HepG2 (cell line): ENCODE data around the gene NBR1. TPM values are rescaled to one million over a fixed set of nuclear protein-coding genes. Genes with fewer than 3 reads are reported as not detected.
A peak's percentile ranks its signal among the peaks of the same experiment; 100 is the strongest.

ENCODE experiments used
- ARNT2 ChIP-seq: sonication (generic); formaldehyde crosslinking; IDR thresholded peaks from 2 replicates; pipeline ENCODE4 v1.8.0; 2022; ENCODE audit warnings: mild to moderate bottlenecking, low read depth, missing genetic modification reagents, moderate library complexity
- CERS6 ChIP-seq: sonication (generic); formaldehyde crosslinking; IDR thresholded peaks from 2 replicates; pipeline ENCODE4 v1.5.0; 2020; ENCODE audit warnings: missing genetic modification reagents
- DR1 ChIP-seq: sonication (generic); formaldehyde crosslinking; IDR thresholded peaks from 2 replicates; pipeline ENCODE4 v1.8.0; 2021; ENCODE audit warnings: mild to moderate bottlenecking, missing genetic modification reagents, inconsistent platforms
- EHMT2 ChIP-seq: fragments of 200-600 bp; sonication (generic); IDR thresholded peaks from 2 replicates; pipeline ENCODE4 v1.7.0; 2017; ENCODE audit warnings: antibody characterized with exemption, low read depth, low read length, borderline replicate concordance
- HDAC1 ChIP-seq: sonication (generic); formaldehyde crosslinking; IDR thresholded peaks from 2 replicates; pipeline ENCODE4 v1.5.1; 2020; ENCODE audit warnings: mild to moderate bottlenecking, missing genetic modification reagents
- KAT8 ChIP-seq: IDR thresholded peaks from 2 replicates; pipeline ENCODE4 v1.6.1; 2016; ENCODE audit warnings: missing genetic modification reagents, missing compliant biosample characterization
- NFKB2 ChIP-seq: sonication (generic); formaldehyde crosslinking; IDR thresholded peaks from 2 replicates; pipeline ENCODE4 v1.4.0; 2020; ENCODE audit warnings: missing genetic modification reagents, borderline replicate concordance
- NR2F6 ChIP-seq, 2 experiments: IDR thresholded peaks; 2 replicates each; pipeline ENCODE4 v1.6.1; 2016; ENCODE audit warnings: antibody characterized with exemption in 1 of 2, mild to moderate bottlenecking in 1 of 2
- PITX1 ChIP-seq: sonication (generic); formaldehyde crosslinking; IDR thresholded peaks from 2 replicates; pipeline ENCODE4 v1.5.1; 2020; ENCODE audit warnings: mild to moderate bottlenecking, missing genetic modification reagents
- SNAI1 ChIP-seq: sonication (generic); formaldehyde crosslinking; IDR thresholded peaks from 2 replicates; pipeline ENCODE4 v1.5.0; 2020; ENCODE audit warnings: mild to moderate bottlenecking, missing genetic modification reagents, borderline replicate concordance
- SP2 ChIP-seq: sonication (generic); formaldehyde crosslinking; IDR thresholded peaks from 2 replicates; pipeline ENCODE4 v1.5.1; 2020; ENCODE audit warnings: mild to moderate bottlenecking, missing genetic modification reagents
- TAF1 ChIP-seq: sonication (generic); formaldehyde crosslinking; IDR thresholded peaks from 2 replicates; pipeline ENCODE4 v1.4.0; 2020; ENCODE audit warnings: missing genetic modification reagents
- ZBTB46 ChIP-seq: sonication (generic); formaldehyde crosslinking; IDR thresholded peaks from 2 replicates; pipeline ENCODE4 v1.4.0; 2020; ENCODE audit warnings: mild to moderate bottlenecking, missing genetic modification reagents, borderline replicate concordance
- ZKSCAN8 ChIP-seq: IDR thresholded peaks from 2 replicates; pipeline ENCODE4 v1.6.1; 2016; ENCODE audit warnings: borderline replicate concordance, missing genetic modification reagents, missing compliant biosample characterization
- ZNF234 ChIP-seq: sonication (generic); formaldehyde crosslinking; conservative IDR thresholded peaks from 2 replicates; pipeline ENCODE4 v1.5.1; 2020; ENCODE audit warnings: mild to moderate bottlenecking, missing genetic modification reagents
- ZNF546 ChIP-seq: sonication (generic); formaldehyde crosslinking; conservative IDR thresholded peaks from 2 replicates; pipeline ENCODE4 v1.8.1; 2023; ENCODE audit warnings: mild to moderate bottlenecking, missing genetic modification reagents
- ZNF569 ChIP-seq: sonication (generic); formaldehyde crosslinking; IDR thresholded peaks from 2 replicates; pipeline ENCODE4 v1.5.0; 2020; ENCODE audit warnings: mild to moderate bottlenecking, missing genetic modification reagents, moderate library complexity, borderline replicate concordance
- ZNF574 ChIP-seq: sonication (generic); formaldehyde crosslinking; IDR thresholded peaks from 2 replicates; pipeline ENCODE4 v1.4.0; 2020; ENCODE audit warnings: missing genetic modification reagents
- polyA plus RNA-seq, 8 experiments: library from polyadenylated mRNA; depleted of rRNA in 3 of 8; stranded (reverse) in 7 of 8; unstranded in 1 of 8; fragments of >200 nt; fragmentation: Illumina TruSeq in 4 of 8; extraction: Trizol in 4 of 8; gene quantifications; 2 replicates each; pipeline versions ENCODE4 v1.2.1 to v1.2.3, GENCODE V29; 2011 to 2016; ENCODE audit warnings: low read depth in 4 of 8, missing spikeins in 1 of 8, mixed read lengths in 1 of 8; ENCODE audit not compliant: insufficient read depth in 1 of 8
- total RNA-seq, 5 experiments: library from RNA; depleted of rRNA; stranded (reverse); fragments of >200 nt; fragmentation: Illumina TruSeq; extraction: Trizol; gene quantifications; 2 replicates each; pipeline ENCODE4 v1.2.3, GENCODE V29; 2016; ENCODE audit warnings: low read depth in 1 of 5
- TF ChIP-seq, protein P1 (sequence below): IDR thresholded peaks from 2 replicates; pipeline ENCODE4 v1.6.1; 2016; ENCODE audit warnings: mild to moderate bottlenecking

Gene NBR1
- total and polyA plus RNA-seq, 2 of the 13 experiments (the other 11 are each of a cell fraction or from before 2014, with no cell fraction given), result 51.7 to 121 TPM

GRCh38 chr17:43216762-43217613 lies 46.0 kb downstream of the NBR1 start (continued):
- TF ChIP-seq SP2 (no peak), SNAI1 (CRISPR knock-in tag) (0 out of 2 replicates have a peak, but pooled peaks have one; percentile 23), HDAC1 (CRISPR knock-in tag) (peak; percentile 88), DR1 (no peak; the same call in 1 of the 2 replicates), PITX1 (CRISPR knock-in tag) (peak; percentile 65), TAF1 (peak; percentile 44; the same call in 1 of the 2 replicates), NR2F6 (IDR thresholded peaks at IDR 0.05) (peak; percentile 80), NR2F6 (CRISPR knock-in tag; IDR thresholded peaks at IDR 0.05) (peak; percentile 80), KAT8 (peak; percentile 81; the same call in 1 of the 2 replicates), ZNF546 (CRISPR knock-in tag) (peak; percentile 47; the same call in 1 of the 2 replicates), CERS6 (CRISPR knock-in tag) (0 out of 2 replicates have a peak, but pooled peaks have one; percentile 19), EHMT2 (peak; percentile 75; the same call in 1 of the 2 replicates), ZNF574 (CRISPR knock-in tag) (peak; percentile 15), ZBTB46 (CRISPR knock-in tag) (peak; percentile 98; the same call in 1 of the 2 replicates), ZNF569 (CRISPR knock-in tag) (0 out of 2 replicates have a peak, but pooled peaks have one; percentile 11), ZNF234 (CRISPR knock-in tag) (no peak), ZKSCAN8 (CRISPR knock-in tag) (peak; percentile 88; the same call in 1 of the 2 replicates), ARNT2 (CRISPR knock-in tag) (peak; percentile 25; the same call in 1 of the 2 replicates), NFKB2 (CRISPR knock-in tag) (no peak; the same call in 1 of the 2 replicates)
- TF ChIP-seq, protein P1, sequence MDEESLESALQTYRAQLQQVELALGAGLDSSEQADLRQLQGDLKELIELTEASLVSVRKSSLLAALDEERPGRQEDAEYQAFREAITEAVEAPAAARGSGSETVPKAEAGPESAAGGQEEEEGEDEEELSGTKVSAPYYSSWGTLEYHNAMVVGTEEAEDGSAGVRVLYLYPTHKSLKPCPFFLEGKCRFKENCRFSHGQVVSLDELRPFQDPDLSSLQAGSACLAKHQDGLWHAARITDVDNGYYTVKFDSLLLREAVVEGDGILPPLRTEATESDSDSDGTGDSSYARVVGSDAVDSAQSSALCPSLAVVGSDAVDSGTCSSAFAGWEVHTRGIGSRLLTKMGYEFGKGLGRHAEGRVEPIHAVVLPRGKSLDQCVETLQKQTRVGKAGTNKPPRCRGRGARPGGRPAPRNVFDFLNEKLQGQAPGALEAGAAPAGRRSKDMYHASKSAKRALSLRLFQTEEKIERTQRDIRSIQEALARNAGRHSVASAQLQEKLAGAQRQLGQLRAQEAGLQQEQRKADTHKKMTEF (CRISPR knock-in tag), result peak; percentile 90
